ENCODE data around the gene CACTIN. TPM values are rescaled to one million over a fixed set of nuclear protein-coding genes. Genes with fewer than 3 reads are reported as not detected.
A peak's percentile ranks its signal among the peaks of the same experiment; 100 is the strongest.
"Not testable (repeated sequence)": the region's sequence is repeated elsewhere in the genome, so short reads cannot be mapped to it uniquely, and the experiment has no call there.

Gene CACTIN
- total RNA-seq, 1 experiment from 2014 or later, result 36.3 TPM

DNA sequence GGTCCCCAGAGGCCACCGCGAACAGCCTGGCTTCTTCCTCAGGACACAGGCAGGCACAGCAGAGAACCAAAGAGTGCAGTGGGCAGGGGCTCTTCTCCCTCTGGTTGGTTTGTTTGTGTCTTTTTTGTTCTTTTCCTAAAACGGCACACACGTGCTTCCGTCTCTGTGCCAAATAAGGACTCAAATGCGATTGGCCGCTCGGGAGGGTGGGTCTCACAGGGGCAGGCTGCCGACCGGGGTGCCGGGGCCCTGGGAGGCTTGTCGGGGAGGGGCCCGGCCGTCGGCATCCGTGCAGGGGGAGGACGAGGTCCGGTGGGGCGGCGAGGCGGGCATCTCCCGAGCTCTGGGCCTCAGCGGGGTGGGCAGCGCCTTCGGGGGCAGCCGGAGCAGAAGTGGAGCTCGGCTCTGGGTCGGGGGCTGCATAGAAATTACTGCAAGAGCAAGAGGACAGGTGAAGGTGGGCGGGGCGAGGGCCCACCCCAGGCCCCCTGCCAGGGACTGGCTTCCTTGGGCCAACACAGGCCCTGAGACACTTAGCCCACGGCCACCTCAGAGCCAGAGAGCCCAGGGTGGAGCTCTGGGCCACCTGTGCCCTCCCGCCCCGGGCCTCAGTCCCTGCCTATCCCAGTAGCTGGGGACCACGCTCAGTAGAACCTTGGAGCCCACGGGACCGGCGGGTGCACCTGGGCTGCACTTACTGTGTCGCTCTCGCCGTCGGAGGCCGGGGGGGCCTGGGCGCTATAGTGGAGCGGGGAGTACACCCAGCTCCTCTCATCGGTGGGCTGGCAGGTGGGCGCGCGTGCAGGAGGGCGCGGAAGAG, 6.4 kb upstream of the CACTIN start:
- Histone ChIP-seq H3K27ac (ENCODE audit: low read depth, low read length, poor library complexity, severe bottlenecking) (no peak overlapping the region), H3K9me3 (ENCODE audit: low read depth, low read length, poor library complexity, severe bottlenecking) (no peaks in the 10 kb centered on the region), H3K4me1 (ENCODE audit: insufficient read depth, low read length, poor library complexity, severe bottlenecking) (no peaks in the 10 kb centered on the region), H3K27me3 (replicated peaks; ENCODE audit: insufficient read depth, low read depth, low read length, poor library complexity) (no peaks in the 10 kb centered on the region), H3K4me3 (ENCODE audit: low read depth, low read length, poor library complexity, severe bottlenecking) (no peak overlapping the region), H3K36me3 (ENCODE audit: insufficient read depth, low read length, poor library complexity, severe bottlenecking) (peaks cover 8% of the 10 kb centered on the region)
- ChIA-PET CTCF (no interaction called here), POLR2A (ENCODE audit: low non-redundant PET) (no interaction called here)
- TSS peak; percentile 21 for BruUV-seq (replicated peaks)
- intact Hi-C loops (cut with micrococcal nuclease; ENCODE audit: unreplicated experiment), result no loop called here
- no peak for TF ChIP-seq EZH2 (IDR thresholded peaks at IDR 0.05; ENCODE audit: borderline replicate concordance, low read depth, low read length, poor library complexity, severe bottlenecking)
- TF ChIP-seq, protein P1, sequence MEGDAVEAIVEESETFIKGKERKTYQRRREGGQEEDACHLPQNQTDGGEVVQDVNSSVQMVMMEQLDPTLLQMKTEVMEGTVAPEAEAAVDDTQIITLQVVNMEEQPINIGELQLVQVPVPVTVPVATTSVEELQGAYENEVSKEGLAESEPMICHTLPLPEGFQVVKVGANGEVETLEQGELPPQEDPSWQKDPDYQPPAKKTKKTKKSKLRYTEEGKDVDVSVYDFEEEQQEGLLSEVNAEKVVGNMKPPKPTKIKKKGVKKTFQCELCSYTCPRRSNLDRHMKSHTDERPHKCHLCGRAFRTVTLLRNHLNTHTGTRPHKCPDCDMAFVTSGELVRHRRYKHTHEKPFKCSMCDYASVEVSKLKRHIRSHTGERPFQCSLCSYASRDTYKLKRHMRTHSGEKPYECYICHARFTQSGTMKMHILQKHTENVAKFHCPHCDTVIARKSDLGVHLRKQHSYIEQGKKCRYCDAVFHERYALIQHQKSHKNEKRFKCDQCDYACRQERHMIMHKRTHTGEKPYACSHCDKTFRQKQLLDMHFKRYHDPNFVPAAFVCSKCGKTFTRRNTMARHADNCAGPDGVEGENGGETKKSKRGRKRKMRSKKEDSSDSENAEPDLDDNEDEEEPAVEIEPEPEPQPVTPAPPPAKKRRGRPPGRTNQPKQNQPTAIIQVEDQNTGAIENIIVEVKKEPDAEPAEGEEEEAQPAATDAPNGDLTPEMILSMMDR (conservative IDR thresholded peaks at IDR 0.05; ENCODE audit: low read depth, low read length), result no peak
- DNase-seq (ENCODE audit: low spot score), result no peak

DNA sequence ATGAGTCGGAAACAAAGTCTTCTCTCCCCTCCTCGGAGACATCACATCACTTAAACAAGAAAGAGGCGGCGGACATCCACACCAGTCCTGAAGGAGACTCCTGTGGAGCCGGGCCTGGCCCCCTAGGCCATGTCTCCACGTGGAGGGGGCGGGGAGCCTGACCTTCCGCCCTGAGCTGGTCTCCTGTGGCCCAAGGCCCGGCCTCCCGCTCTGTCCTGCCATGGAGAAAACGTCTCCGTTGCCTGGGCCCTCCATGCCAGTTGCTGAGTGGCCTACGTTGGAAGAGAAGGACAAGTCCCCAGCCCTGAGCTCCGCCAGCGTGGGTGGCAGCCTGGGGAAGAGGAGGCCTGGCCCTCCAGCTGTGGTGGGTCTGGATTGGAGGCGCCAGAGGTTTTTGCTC, 5.5 kb upstream of the CACTIN start:
- H3K27me3 ChIP-seq (replicated peaks; ENCODE audit: insufficient read depth, low read depth, low read length, poor library complexity), result no peaks in the 10 kb centered on the region
- no peak for DNase-seq (ENCODE audit: low spot score)
- no peak for TF ChIP-seq EZH2 (IDR thresholded peaks at IDR 0.05; ENCODE audit: borderline replicate concordance, low read depth, low read length, poor library complexity, severe bottlenecking)
- TF ChIP-seq, protein P1 (conservative IDR thresholded peaks at IDR 0.05; ENCODE audit: low read depth, low read length), result no peak
- POLR2A ChIA-PET (ENCODE audit: low non-redundant PET), result no interaction called here
- H3K27ac ChIP-seq (ENCODE audit: low read depth, low read length, poor library complexity, severe bottlenecking), result no peak overlapping the region
- CTCF ChIA-PET, result no interaction called here
- no peaks in the 10 kb centered on the region for H3K9me3 ChIP-seq (ENCODE audit: low read depth, low read length, poor library complexity, severe bottlenecking)
- H3K36me3 ChIP-seq (ENCODE audit: insufficient read depth, low read length, poor library complexity, severe bottlenecking), result peaks cover 8% of the 10 kb centered on the region
- intact Hi-C loops (cut with micrococcal nuclease; ENCODE audit: unreplicated experiment), result no loop called here
- no peak overlapping the region for H3K4me3 ChIP-seq (ENCODE audit: low read depth, low read length, poor library complexity, severe bottlenecking)
- no TSS peak for BruUV-seq (replicated peaks)
- peaks cover 3% of the 10 kb centered on the region for H3K4me1 ChIP-seq (ENCODE audit: insufficient read depth, low read length, poor library complexity, severe bottlenecking)

DNA sequence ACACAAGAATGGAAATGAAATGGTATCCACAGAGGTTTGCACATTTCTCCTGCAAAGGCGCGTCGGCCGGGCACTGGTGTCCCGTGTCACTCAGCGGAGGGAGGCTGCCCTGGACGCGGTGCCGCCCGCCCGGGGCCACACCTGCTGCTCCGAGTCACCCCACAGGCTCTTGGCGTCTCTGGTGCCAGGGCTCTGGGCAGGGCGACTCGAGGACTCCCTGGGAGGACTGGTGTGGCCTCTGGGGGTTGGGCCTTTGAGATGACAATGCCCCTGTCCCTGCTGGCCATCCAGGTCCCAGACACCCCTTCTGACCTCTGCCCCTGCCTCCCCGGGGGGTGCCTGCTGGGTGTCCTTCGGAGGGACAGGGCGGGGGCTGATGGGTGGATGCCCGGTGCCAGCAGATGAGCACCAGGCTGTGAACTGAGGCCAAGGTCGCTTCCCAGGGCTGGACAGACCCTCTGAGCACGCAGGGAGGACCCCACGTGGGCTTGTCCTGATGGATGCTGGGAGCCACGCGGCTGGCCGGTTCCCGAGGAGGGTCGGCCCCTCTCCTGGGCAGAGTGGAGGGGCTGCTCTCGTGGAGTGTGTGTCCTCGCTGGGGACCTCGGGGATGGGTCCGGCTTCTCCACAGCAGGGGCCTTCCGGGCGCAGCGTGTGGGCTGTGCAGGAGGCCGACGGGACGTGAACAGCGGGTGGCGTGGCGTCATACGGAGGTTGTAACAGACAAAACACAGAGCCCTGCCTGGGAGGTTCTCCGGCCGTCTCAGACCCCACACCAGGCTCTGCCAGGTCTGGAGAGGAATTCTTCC, 4.7 kb upstream of the CACTIN start:
- POLR2A ChIA-PET (ENCODE audit: low non-redundant PET), result no interaction called here
- no peak for TF ChIP-seq EZH2 (IDR thresholded peaks at IDR 0.05; ENCODE audit: borderline replicate concordance, low read depth, low read length, poor library complexity, severe bottlenecking)
- TF ChIP-seq, protein P1 (conservative IDR thresholded peaks at IDR 0.05; ENCODE audit: low read depth, low read length), result no peak

DNA sequence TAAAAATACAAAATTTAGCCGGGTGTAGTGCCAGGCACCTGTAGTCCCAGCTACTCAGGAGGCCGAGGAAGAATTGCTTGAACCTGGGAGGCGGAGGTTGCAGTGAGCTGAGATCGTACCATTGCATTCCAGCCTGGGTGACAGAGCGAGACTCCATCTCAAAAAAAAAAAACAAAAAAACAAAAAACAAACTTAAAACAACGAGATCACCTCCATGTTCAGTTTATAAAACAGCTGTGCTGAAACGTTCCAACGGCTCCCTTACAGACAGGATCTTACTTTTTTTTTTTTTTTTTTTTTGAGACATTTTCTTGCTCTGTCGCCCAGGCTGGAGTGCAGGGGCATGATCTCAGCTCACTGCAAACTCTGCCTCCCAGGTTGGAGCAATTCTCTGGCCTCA, 2.2 kb upstream of the CACTIN start:
- CTCF ChIA-PET; intact Hi-C loops (cut with micrococcal nuclease; ENCODE audit: unreplicated experiment): not testable (repeated sequence)

More for the DNA sequence above, 4.7 kb upstream of the CACTIN start:
- H3K27me3 ChIP-seq (replicated peaks; ENCODE audit: insufficient read depth, low read depth, low read length, poor library complexity), result no peaks in the 10 kb centered on the region
- BruUV-seq (replicated peaks), result no TSS peak
- CTCF ChIA-PET, result no interaction called here
- intact Hi-C loops (cut with micrococcal nuclease; ENCODE audit: unreplicated experiment), result no loop called here
- no peak overlapping the region for H3K4me3 ChIP-seq (ENCODE audit: low read depth, low read length, poor library complexity, severe bottlenecking)
- peaks cover 3% of the 10 kb centered on the region for H3K4me1 ChIP-seq (ENCODE audit: insufficient read depth, low read length, poor library complexity, severe bottlenecking)
- no peak overlapping the region for H3K27ac ChIP-seq (ENCODE audit: low read depth, low read length, poor library complexity, severe bottlenecking)
- no peak for DNase-seq (ENCODE audit: low spot score)
- H3K36me3 ChIP-seq (ENCODE audit: insufficient read depth, low read length, poor library complexity, severe bottlenecking), result peaks cover 8% of the 10 kb centered on the region
- H3K9me3 ChIP-seq (ENCODE audit: low read depth, low read length, poor library complexity, severe bottlenecking), result no peaks in the 10 kb centered on the region

More for the DNA sequence above, 2.2 kb upstream of the CACTIN start:
- POLR2A ChIA-PET (ENCODE audit: low non-redundant PET); H3K27ac ChIP-seq (ENCODE audit: low read depth, low read length, poor library complexity, severe bottlenecking); H3K9me3 ChIP-seq (ENCODE audit: low read depth, low read length, poor library complexity, severe bottlenecking); H3K27me3 ChIP-seq (replicated peaks; ENCODE audit: insufficient read depth, low read depth, low read length, poor library complexity); BruUV-seq (replicated peaks); H3K4me3 ChIP-seq (ENCODE audit: low read depth, low read length, poor library complexity, severe bottlenecking); DNase-seq (ENCODE audit: low spot score); H3K36me3 ChIP-seq (ENCODE audit: insufficient read depth, low read length, poor library complexity, severe bottlenecking): not testable (repeated sequence)
- peaks cover 12% of the 10 kb centered on the region for H3K4me1 ChIP-seq (ENCODE audit: insufficient read depth, low read length, poor library complexity, severe bottlenecking)

Measured in A673 (cell line).